CD14-positive monocyte (primary cell): Measurements from ENCODE around the gene EEA1. TPM values are rescaled to one million over a fixed set of nuclear protein-coding genes. Genes with fewer than 3 reads are reported as not detected.
"Not testable (repeated sequence)": the region's sequence is repeated elsewhere in the genome, so short reads cannot be mapped to it uniquely, and the experiment has no call there.

Experiments
- DNase-seq, 3 donors: peaks; one replicate each; pipeline ENCODE4 v3.0.0-alpha.2; 2011 to 2022
- H2AFZ ChIP-seq: 2 replicates; pipeline ENCODE4 v1.6.0; 2012; ENCODE audit warnings: mild to moderate bottlenecking, low read depth, low read length, inconsistent platforms; ENCODE audit not compliant: insufficient read depth, poor library complexity, severe bottlenecking
- H3K27ac ChIP-seq, 2 donors: 1 replicate in 1 of 2; 2 replicates in 1 of 2; pipeline ENCODE4 v1.5.1; 2012 to 2013; ENCODE audit warnings: low read length in 2 of 2, control low read depth in 1 of 2, inconsistent platforms in 1 of 2, low read depth in 1 of 2, mild to moderate bottlenecking in 1 of 2
- H3K27me3 ChIP-seq, 2 donors: one replicate each; pipeline versions ENCODE4 v1.6.0 to v1.6.1; 2011 to 2013; ENCODE audit warnings: low read length in 2 of 2; ENCODE audit not compliant: control insufficient read depth in 2 of 2, insufficient read depth in 2 of 2
- H3K36me3 ChIP-seq, 2 donors: replicated peaks in 1 of 2; 1 replicate in 1 of 2; 2 replicates in 1 of 2; pipeline versions ENCODE4 v1.5.1 to v1.6.1; 2012 to 2013; ENCODE audit warnings: low read length in 2 of 2, control low read depth in 1 of 2, inconsistent platforms in 1 of 2, mild to moderate bottlenecking in 1 of 2; ENCODE audit not compliant: insufficient read depth in 2 of 2, control insufficient read depth in 1 of 2
- H3K4me1 ChIP-seq, 2 donors: 1 replicate in 1 of 2; 2 replicates in 1 of 2; pipeline versions ENCODE4 v1.5.1 to v1.6.1; 2012 to 2013; ENCODE audit warnings: low read length in 2 of 2, control low read depth in 1 of 2, inconsistent platforms in 1 of 2, mild to moderate bottlenecking in 1 of 2, moderate library complexity in 1 of 2; ENCODE audit not compliant: insufficient read depth in 2 of 2, control insufficient read depth in 1 of 2
- H3K4me2 ChIP-seq: replicated peaks from 2 replicates; pipeline ENCODE3; 2012; ENCODE audit warnings: low read length, moderate library complexity, mild to moderate bottlenecking; ENCODE audit not compliant: poor library complexity, severe bottlenecking; ENCODE audit errors: extremely low read depth
- H3K4me3 ChIP-seq, 3 experiments: fragments of 200-600 bp in 1 of 3; sonication (generic) in 1 of 3; replicated peaks in 1 of 3; 1 replicate in 2 of 3; 2 replicates in 1 of 3; pipeline ENCODE4 v1.5.1; 2011 to 2013; ENCODE audit warnings: low read length in 3 of 3, mild to moderate bottlenecking in 3 of 3, control low read depth in 2 of 3, low read depth in 2 of 3, inconsistent platforms in 1 of 3, moderate library complexity in 1 of 3
- H3K79me2 ChIP-seq: 2 replicates; pipeline ENCODE4 v1.6.0; 2012; ENCODE audit warnings: mild to moderate bottlenecking, control low read depth, inconsistent platforms, low read length, moderate library complexity; ENCODE audit not compliant: insufficient read depth
- H3K9ac ChIP-seq: 2 replicates; pipeline ENCODE4 v1.6.0; 2017; ENCODE audit warnings: low read length, mild to moderate bottlenecking; ENCODE audit not compliant: insufficient read depth, poor library complexity, severe bottlenecking
- H3K9me3 ChIP-seq, 2 donors: replicated peaks in 1 of 2; 1 replicate in 1 of 2; 2 replicates in 1 of 2; pipeline versions ENCODE4 v1.5.1 to v1.6.1; 2012 to 2013; ENCODE audit warnings: low read length in 2 of 2, control low read depth in 1 of 2; ENCODE audit not compliant: control insufficient read depth in 1 of 2, insufficient read depth in 1 of 2
- H4K20me1 ChIP-seq: 2 replicates; pipeline ENCODE4 v1.6.0; 2012; ENCODE audit warnings: mild to moderate bottlenecking, low read length, control low read depth, moderate library complexity; ENCODE audit not compliant: insufficient read depth
- H3K27ac Mint-ChIP-seq, 7 donors: one replicate each; pipeline ENCODE4 v1.8.0; 2020; ENCODE audit warnings: mild to moderate bottlenecking in 7 of 7, mixed read lengths in 7 of 7, moderate library complexity in 6 of 7, inconsistent platforms in 2 of 7
- H3K27me3 Mint-ChIP-seq, 3 donors: one replicate each; pipeline ENCODE4 v1.8.0; 2021 to 2022; ENCODE audit warnings: low read depth in 3 of 3, mild to moderate bottlenecking in 3 of 3, mixed read lengths in 3 of 3, moderate library complexity in 3 of 3, inconsistent platforms in 1 of 3
- H3K36me3 Mint-ChIP-seq, 2 donors: one replicate each; pipeline ENCODE4 v1.8.0; 2020; ENCODE audit warnings: mixed read lengths in 2 of 2, inconsistent platforms in 1 of 2, mild to moderate bottlenecking in 1 of 2
- H3K4me1 Mint-ChIP-seq: one replicate; pipeline ENCODE4 v1.8.0; 2020; ENCODE audit warnings: mild to moderate bottlenecking, mixed read lengths
- H3K4me3 Mint-ChIP-seq, 2 donors: one replicate each; pipeline ENCODE4 v1.8.0; 2020; ENCODE audit warnings: mild to moderate bottlenecking in 2 of 2, mixed read lengths in 2 of 2, moderate library complexity in 1 of 2
- H3K9me3 Mint-ChIP-seq, 7 donors: one replicate each; pipeline ENCODE4 v1.8.0; 2020 to 2022; ENCODE audit warnings: mixed read lengths in 7 of 7, mild to moderate bottlenecking in 6 of 7, moderate library complexity in 6 of 7, inconsistent platforms in 2 of 7
- WGBS: methylation state at CpG from one replicate; pipeline ENCODE4 v1.1.5; 2013; ENCODE audit warnings: missing lambda C conversion rate; ENCODE audit not compliant: insufficient coverage; 5-methylcytosine and 5-hydroxymethylcytosine counted together
- intact Hi-C, 2 donors: fragments of 100-400 bp; cut with micrococcal nuclease; formaldehyde crosslinking; loops; one replicate each; pipeline versions ENCODE4 v1.15.0 to v1.15.1; 2023
- polyA plus RNA-seq, 3 donors: library from polyadenylated mRNA; depleted of rRNA in 1 of 3; unstranded in 2 of 3; stranded (reverse) in 1 of 3; fragments of 300-500 nt in 2 of 3; fragments of >200 nt in 1 of 3; fragmentation: Illumina TruSeq in 2 of 3; gene quantifications; 1 replicate in 2 of 3; 2 replicates in 1 of 3; pipeline ENCODE4 v1.2.3, GENCODE V29; 2012 to 2021
- TF ChIP-seq, protein P1 (sequence below): fragments of 200-600 bp; IDR thresholded peaks from one replicate; pipeline ENCODE4 v1.8.0; 2022; ENCODE audit warnings: antibody characterized with exemption, mild to moderate bottlenecking

EEA1 gene
- polyA plus RNA-seq, 3 donors = 3.0 to 10.7 (median 3.6) TPM

DNA sequence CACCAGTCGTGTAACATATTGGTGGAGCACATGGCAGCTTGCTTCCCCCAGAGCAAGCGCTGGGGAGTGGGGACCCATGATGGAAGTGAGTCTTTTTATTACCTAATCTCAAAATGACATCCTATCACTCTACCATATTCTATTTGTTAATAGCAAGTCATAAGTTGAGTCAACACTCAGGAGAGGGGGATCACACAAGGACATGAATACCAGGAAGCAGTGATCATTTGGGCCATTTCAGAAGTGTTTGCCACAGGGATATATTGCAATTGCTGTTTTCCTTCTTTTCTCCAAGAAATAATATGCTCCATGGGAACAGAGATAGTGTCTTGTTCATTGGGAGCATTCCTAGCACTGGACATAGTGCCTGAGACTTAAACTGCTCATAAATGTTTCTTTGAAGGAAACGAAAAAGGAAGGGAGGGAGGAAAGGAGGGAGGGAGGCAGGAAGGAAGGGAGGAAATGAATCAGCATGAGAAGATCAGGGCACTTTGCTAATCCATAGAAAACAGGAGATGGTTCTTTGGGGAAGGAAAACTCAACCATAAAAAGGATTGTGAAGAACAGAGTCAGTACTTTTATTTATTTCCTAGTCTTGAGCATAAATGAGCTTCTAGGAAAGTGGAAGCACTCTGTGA is 39.2 kb upstream of the EEA1 start:
- Mint-ChIP-seq H3K27me3 (no peaks in the 10 kb centered on the region), H3K36me3 (no peaks in the 10 kb centered on the region), H3K27ac (peak overlapping the region; percentile 51 to 82 (median 65)), H3K4me3 (peak overlapping the region in 1 of 2 donors; percentile 2), H3K9me3 (peaks cover 0 to 2% (median 0%) of the 10 kb centered on the region in 7 donors), H3K4me1 (peaks cover 45% of the 10 kb centered on the region)
- no peak overlapping the region for H3K4me2 ChIP-seq
- no peak overlapping the region for H3K9ac ChIP-seq
- TF ChIP-seq, protein P1, sequence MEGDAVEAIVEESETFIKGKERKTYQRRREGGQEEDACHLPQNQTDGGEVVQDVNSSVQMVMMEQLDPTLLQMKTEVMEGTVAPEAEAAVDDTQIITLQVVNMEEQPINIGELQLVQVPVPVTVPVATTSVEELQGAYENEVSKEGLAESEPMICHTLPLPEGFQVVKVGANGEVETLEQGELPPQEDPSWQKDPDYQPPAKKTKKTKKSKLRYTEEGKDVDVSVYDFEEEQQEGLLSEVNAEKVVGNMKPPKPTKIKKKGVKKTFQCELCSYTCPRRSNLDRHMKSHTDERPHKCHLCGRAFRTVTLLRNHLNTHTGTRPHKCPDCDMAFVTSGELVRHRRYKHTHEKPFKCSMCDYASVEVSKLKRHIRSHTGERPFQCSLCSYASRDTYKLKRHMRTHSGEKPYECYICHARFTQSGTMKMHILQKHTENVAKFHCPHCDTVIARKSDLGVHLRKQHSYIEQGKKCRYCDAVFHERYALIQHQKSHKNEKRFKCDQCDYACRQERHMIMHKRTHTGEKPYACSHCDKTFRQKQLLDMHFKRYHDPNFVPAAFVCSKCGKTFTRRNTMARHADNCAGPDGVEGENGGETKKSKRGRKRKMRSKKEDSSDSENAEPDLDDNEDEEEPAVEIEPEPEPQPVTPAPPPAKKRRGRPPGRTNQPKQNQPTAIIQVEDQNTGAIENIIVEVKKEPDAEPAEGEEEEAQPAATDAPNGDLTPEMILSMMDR = no peak
- peak overlapping the region in 1 of 2 donors; percentile 18 for H3K27ac ChIP-seq
- H3K79me2 ChIP-seq = no peaks in the 10 kb centered on the region
- no CpG with 5 or more reads among the region's 3 CpGs for WGBS
- intact Hi-C loops = no loop called here
- H3K27me3 ChIP-seq = no peaks in the 10 kb centered on the region
- no peak overlapping the region for H3K4me3 ChIP-seq
- H3K4me1 ChIP-seq = peaks cover 41 to 48% of the 10 kb centered on the region in 2 donors
- no peaks in the 10 kb centered on the region for H4K20me1 ChIP-seq
- no peaks in the 10 kb centered on the region for H3K36me3 ChIP-seq
- peak in 2 of 3 donors; percentile 17 to 52 for DNase-seq
- peak overlapping the region; percentile 13 for H2AFZ ChIP-seq
- H3K9me3 ChIP-seq = no peaks in the 10 kb centered on the region

DNA sequence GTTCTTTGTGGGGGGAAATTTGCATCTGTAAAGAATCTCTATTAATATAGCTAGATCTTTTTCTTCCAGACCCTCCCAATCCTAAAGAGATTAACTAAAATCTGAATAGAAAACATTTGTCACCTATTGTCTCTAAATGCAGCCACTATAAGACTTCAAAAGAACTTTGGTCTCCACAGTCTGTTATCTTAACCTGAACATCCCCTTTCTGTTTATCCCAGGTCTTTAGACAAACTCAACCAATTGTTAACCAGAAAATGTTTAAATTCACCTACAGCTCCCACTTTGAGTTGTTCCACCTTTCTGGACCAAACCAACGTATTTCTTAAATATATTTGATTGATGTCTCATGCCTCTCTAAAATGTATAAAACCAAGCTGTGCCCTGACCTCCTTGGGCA is 35.3 kb upstream of the EEA1 start:
- peaks cover 11 to 16% of the 10 kb centered on the region in 2 donors for H3K4me1 ChIP-seq
- H4K20me1 ChIP-seq, H3K79me2 ChIP-seq, H3K36me3 Mint-ChIP-seq, H3K27me3 Mint-ChIP-seq, H3K36me3 ChIP-seq, H3K4me2 ChIP-seq, H2AFZ ChIP-seq, H3K4me3 ChIP-seq, H3K27me3 ChIP-seq, H3K27ac ChIP-seq, DNase-seq, H3K9ac ChIP-seq, H3K9me3 Mint-ChIP-seq, H3K4me3 Mint-ChIP-seq, H3K9me3 ChIP-seq, intact Hi-C loops: not testable (repeated sequence)
- H3K27ac Mint-ChIP-seq = peak overlapping the region in 1 of 7 donors; percentile 52
- H3K4me1 Mint-ChIP-seq = peaks cover 19% of the 10 kb centered on the region
- WGBS = no CpG with 5 or more reads among the region's 1 CpG
